Kasumi-1 (cell line): ENCODE data around the gene EEFSEC.

Source experiments
- DNase-seq, 2 experiments: peaks; one replicate each; lab custom pipeline; 2025; lab: John Stamatoyannopoulos, UW

The EEFSEC gene

DNA sequence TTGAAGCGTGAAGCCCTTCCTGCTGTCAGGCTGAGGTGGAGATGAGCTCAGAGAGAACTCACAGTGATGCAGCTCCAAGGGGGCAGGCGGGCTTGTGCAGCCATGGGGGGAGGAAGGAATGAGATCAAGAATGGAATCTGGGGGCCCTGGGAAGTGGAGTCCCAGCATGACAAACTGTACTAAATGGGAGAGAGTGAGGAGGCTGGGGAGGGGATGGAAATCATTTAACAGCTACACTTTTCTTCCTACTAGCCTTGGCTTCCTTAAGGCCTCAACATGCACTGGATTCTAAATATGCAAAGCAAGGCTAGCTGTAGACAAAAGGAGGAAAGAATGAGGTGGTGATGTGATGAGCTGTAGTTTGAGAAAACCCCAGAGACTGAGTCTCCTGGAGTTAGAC is 133.9 kb downstream of the EEFSEC start:
- DNase-seq: no peak

DNA sequence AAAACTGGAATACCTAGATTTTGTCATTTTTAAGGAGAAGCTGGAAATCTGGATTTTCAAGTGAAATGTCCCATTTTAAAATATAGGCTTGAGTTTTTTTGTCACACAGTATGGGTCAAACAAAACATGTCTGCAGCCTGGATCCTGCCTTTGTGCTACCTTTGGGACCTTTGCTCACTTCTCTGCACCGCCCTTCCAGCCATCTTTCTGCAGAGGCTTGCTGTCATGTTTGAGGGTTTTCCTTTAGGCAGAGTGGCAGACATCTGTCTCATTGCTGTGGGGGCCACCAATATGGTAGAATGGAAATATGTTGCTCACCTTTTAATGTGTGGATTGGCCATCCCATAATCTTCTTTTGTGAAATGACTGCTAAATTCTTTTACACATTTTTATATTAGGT is 136.3 kb downstream of the EEFSEC start:
- no peak for DNase-seq

DNA sequence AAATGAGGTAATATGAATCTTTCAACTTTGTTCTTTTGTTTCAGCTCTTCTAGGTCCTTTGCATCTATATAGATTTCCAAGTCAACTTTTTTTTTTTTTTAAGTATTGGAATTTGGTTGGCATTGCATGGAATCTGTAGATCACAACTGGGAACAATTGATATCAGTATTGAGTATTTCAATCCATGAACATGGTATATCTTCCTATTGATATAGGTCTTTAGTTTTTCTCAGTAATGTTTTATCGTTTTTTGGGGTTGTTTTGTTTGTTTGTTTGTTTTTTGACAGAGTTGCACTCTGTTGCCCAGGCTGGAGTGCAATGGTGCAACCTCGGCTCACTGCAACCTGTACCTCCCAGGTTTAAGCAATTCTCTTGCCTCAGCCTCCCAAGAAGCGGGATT is 137.2 kb downstream of the EEFSEC start:
- DNase-seq: no peak

DNA sequence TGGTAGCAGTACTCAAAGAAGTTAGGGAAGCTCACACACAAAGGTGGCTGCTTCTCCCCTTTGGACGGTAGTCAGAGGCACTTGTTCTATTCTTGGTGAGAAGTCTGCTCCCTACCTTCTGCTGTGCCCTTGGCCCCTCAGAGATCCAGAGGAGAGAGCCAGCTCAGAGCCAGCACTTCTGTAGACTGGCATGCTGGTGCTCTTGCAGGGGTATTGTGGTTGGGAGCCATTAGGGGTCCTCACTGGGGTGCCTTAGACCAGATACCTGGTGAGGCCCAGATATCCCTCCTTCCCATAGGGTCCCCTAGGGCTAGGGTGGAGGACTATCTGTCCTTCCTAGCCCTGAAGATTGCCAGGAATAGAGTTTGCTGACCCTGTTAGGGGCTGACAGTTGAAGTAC is 140.6 kb downstream of the EEFSEC start:
- DNase-seq: no peak

DNA sequence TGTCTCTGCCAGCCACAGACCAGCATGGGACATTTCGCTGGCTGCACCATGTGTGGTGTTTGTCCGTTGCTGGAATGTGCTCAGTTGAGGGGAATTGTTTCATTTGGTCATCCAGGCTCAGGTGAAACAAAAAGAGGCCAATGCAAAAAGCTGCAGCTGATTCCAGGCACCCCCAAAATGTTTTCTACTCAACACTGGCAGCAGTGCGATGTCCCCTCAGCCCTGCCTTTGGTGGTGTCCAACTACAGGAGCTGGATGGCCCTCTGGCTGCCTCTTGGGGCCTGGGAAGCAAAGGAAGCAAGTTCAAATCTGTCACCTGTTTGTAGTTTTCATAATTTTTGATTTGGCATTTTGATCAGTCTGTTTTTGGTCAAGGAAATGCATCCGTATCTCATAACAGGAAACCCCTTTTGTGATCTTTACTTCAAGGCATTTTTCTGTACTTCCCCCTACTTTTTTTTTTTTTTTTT is 141.8 kb downstream of the EEFSEC start:
- no peak for DNase-seq

DNA sequence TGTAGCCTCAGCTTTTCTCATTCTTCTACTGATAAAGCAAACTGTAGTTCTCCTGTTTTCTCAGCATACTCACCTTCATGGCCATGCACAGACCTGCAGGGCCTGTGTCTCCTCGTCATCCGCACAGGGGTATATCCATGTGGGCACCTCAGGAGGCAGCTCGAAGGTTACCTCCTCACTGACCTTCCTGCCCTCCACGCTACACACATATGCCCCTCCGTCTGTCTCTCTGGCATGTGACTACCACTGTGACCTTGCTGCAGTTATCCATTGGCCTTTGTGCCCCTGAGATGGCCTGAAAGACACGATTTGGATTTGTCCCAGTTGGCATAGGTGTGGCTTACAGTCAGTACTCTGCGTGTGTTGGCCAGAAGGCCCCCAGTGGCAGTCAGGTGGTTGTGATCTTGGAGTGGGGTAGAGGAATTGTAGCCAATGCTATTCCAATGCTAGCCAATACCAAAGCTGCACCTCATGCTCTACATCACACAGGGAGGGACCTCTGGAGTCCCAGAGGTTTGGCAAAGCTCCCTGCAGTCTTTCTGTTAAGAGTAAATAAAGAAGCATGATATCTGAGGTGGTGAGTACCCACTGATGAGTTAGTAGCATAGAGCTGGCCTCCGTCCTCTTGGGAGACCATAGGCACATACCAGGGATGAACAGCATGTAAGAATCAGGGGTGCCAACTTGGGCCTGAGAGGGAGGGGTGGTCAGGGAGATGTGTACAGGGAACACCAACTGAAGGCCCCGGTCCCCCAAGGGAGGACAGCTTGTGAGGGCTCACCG is 143.4 kb downstream of the EEFSEC start:
- no peak for DNase-seq

DNA sequence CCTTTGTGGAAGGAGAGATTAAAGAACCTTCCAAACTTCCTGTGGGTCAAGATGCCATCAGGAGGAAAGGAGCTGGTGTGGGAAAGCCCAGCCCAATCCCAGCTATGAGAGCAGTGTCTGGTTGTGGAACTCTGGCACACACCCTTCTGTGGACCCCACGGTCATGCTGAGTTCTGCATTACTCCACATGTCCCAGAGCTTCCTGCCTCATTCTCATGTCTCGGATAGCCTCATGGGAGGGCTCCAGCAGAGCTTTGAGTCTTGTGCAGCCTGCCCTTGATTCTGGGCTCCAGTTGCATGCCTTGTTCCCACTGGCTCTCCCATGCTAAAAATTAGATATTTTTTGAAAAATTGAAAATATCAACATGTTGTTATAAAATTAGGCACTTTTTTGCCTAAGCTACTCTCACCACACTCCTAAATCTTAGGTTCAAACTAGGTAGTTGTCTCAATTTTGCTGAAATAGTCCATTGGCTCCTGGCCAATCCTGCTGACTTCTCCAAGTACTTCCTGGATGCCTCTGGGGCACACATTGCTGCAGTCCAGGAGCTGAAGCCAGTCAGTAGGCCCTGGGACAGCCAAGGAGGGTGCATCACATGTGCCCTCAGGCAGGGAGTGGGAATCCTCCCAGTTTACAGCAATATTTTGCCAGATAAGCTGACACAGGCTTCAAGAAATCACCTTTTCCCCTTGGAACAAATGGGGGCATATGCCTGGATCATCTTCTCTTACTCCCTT is 144.3 kb downstream of the EEFSEC start:
- no peak for DNase-seq

DNA sequence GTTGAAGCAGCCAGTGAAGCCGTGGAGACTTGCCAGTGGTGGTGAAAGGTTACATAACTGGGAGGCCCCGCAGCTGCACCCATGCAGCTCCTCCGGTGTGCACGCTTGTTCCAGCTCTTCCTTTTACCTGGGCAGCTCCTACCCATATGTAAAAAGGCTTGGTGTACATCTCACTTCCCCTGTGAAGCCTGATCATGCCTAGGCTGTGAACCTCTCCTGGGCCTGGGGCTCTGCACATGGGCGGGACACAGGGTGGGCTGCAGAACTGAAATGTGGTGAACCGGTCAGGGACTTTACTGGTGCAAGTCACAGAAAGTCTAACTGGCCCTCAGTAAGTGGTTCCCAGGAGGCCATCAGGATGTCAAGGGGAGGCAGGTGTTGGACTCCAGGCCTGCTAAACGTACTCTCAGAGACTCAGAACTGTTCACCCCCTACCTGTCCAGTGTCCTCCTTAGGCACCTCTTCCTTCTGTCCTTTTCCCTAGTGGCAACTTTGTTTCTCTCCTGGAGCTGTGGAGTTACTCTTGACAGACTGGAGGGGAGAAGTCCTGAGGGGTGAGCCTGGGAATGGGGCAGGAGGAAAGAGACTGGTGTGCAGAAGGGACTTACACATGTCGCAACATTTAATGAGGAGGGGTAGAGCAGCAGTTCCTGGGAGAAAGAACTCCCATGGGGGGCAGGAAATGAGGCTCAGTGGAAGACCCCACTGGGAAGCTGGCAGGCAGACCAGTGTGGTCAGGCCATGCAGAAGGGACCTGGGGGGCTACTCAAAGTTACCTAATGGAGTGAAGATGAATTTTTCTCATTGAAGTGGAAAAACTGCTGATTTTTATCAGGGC is 148.1 kb downstream of the EEFSEC start:
- no peak for DNase-seq

DNA sequence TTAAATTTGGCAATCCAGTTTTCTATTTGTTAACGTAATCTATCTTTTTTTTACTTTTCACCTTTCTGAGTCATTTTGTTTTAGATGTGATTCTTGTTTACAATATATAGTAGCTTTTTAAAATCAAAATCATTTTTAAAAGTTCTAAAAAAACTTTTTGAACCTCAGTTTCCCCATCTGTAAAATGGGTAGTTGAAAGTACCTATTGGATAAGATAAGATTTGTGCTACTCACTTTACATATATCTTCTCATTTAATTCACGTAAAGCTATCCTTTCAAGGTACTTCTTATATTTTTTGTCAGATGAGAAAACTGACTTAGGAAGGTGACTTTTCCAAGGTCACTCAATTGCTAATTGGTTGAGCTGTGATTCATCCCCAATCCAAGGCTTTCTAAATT is 153.2 kb downstream of the EEFSEC start:
- no peak for DNase-seq

DNA sequence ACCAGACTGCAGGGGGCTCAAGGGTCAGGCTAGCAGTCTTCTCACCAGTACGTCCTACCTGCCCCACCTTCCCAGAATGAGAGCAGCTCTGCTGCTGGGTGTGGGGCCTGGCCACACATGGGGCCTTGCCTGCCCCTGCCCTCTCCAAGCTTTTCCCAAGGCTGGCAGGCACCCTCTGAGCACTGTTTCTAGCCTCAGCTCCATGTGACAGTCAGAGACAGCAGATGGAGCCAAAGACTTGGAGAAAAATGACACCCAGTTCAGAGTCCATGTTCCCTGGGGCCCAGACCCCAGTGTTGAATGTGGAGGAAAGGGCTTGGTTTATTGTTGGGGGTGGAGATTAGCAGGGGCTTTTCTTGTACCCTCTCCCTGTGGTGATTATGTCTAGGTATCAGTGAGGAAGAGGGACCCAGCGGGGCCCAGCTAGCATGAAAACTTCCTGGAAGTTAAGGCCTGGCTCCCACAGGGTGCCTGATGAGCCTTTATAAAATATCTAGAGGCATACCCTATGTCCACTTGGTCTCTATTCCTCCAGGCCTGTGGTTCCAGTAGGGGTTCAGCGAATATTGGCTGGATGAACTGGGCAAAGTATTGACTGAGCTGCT is 153.8 kb downstream of the EEFSEC start:
- no peak for DNase-seq

DNA sequence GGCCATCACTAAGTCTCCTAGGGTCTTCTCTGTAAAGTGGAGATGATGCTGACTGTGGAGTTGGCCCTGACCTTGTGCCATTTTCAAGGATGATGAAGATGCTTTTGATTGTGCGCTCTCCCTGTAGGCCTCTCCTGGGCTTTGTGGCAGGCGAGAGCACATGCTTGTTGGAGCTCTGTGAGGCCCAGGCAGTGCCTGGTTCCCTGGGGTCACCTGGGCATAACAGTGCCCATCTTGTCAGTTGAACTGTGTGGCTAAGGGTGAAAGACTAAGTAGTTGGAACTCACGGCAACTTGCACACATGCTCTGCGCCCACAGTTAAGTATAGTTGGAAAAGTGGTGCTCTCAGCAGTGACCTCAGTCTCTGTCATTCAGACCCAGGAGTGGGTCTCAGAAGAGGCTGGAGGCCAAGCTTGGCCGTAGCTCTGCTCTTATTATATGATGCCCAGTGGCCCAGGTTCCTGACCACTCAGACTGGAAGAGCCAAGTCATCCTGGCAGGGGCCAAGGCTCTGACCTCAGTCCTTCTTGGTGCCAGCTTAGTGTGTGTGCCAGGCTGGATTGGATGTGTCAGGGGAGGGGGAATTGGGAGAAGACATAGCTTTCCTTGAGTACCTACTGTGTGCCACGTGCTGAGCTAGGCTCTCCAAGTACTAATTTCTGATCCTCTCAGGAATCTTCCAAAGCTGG is 154.6 kb downstream of the EEFSEC start:
- DNase-seq: no peak

DNA sequence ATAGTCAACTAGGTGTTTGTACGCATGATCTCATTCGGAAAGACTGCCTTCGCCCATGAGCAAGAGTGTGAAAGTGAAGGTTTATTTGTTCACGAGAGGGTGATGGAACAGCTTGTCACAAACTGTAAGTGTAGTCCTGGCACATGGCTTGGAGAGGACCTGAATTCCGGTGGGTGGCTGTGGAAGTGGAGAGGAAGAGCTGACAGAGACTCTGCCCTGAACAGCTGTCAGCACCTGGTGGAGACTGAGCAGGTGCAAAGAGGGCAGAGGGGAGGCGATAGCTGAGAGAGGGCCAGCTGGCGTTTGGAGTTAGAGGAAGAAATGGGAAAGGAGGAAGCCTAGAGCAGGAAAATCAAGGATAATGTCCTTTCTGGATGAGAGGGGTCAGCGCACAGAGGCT is 155.7 kb downstream of the EEFSEC start:
- no peak for DNase-seq

DNA sequence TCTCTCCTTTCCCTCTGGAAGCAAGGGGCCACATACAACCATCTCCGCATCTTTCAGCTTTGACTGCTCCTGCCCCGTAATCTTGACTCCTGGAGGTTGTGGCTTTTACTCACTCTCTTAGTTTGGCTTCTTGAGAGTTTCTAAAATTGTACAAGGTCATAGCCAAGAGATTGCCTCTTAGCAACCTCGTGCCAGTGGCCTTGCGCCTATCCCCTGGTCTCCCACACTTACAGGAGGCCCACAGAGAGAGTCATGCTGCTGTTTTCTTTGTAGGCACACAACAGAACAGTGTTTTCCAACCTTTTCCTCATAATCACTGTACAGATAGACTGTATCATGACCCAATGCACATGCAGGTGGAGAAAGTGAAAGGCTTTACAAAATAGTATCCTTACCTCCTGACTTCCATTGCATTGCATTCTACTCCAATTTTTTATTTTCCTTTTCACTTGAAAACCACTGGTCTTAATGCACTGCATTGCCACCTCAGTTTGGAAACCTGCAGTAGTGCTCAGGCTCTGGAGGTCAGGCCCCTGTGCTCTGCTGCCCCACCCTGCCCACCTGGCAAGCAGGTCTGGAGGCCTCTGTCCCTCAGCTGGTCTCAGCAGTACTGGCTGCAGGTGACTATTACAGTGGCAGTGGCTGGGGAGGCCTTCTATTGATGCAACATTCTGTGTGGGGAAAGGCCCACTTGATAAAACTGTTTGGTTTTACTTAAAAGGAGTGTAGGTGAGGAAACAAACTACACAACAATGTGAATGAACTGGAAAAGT is 157.2 kb downstream of the EEFSEC start:
- DNase-seq: no peak

DNA sequence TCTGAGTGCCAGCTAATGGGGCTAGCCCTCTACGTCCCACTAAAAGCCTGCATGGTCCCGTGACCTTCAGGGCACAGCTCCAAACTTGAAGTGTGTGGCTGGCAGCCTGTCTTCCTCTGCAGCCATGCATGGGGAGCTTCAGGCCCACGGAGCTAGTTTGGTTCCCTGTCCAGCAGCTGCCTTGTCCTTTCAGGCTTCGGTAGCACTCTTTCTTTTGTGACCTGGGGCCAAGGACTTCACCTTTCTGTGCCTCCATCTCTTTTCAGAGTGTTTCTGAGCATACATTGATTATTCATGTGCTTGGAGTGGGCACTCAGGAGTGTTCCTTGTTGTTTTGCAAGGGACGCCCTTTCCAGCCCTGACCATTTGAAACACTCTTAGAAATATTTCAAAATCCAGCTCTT is 158.2 kb downstream of the EEFSEC start:
- DNase-seq: no peak

DNA sequence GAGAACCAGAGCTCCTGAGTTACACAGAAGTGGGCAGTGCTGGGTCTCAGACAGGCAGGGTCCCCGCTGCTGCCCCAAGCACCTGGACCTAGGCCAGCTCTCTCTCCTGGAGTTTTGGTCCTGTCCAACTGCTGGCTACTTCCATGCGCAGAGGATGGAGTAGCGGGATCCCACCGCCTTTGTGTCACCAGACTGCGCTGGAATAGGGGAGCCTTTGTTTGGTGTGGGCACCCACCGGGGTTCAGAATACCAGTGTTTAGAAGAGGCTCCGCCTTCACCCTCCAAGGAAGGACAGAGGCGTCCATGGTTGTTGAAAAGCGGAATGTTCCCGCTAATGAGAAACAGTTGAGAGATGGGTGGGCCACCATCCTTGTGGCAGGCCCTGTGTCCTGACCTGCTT is 159.0 kb downstream of the EEFSEC start:
- DNase-seq: no peak

DNA sequence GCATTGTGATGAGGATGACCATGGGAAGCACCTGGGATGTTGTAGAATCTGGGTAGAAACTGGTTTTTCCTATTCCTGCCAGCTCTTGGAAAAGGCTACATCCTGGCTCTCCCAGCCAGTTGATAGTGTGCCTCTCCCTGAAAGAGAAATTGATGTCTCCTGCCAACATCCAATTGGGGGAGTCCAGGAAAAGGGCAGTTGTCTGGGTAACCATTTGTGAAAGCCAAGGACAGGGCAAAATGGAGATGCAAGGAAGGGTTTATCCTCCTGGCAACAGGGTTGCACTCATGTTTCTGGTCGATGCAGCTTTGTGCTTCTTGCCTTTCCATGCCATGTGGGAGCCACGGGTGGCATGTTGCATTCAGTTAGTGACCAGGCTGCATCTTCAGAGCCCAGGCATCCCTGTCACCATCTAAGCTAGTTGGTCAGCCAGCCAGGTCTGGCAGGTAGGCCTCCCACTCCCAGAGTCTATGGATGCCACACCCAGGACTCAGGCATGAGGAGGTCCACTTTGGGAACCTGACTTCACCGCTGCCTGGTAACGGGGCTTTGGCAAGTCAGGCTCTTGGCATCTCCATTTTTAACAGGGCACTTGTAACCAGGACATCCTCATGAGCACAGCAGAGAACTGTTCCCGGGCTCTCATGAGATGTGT is 159.9 kb downstream of the EEFSEC start:
- DNase-seq: no peak

DNA sequence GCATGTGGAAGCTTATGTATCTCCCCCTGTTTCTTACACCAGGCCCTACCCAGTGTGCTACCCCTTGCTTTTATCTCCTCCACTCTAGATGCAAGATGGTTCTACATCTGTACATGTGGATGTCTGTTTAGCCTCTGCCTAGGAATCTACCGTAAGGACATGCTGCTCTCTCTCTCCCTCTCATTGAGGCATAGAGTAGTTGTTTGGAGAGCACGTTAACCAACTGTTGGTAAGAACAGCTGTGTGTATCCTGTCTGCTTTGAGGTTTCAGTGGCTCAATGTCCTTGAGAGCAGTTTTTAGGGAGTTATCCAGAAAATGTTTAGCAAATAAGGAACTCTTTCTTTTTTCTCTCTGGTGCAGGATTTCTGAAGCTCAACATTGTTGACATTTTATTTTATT is 160.7 kb downstream of the EEFSEC start:
- no peak for DNase-seq

DNA sequence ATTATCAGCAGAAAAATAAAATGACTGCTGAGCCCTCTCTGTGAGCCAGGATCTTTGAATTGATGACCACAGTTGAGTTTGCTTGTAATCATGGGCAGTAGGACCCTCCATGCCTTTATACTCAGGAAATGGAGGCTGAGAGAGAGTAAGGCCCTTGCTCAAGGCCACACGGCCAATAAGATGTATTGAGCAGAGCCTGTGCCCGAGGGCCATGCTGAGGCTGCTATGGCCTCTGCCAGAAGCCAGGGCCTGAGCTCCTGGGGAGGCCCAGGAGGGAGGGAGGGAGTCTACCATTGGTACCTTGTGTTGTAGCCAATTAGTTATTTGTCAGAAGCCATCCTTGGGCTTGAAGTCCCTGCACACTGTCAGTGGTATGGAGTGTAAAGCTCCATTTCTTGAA is 162.0 kb downstream of the EEFSEC start:
- DNase-seq: no peak

DNA sequence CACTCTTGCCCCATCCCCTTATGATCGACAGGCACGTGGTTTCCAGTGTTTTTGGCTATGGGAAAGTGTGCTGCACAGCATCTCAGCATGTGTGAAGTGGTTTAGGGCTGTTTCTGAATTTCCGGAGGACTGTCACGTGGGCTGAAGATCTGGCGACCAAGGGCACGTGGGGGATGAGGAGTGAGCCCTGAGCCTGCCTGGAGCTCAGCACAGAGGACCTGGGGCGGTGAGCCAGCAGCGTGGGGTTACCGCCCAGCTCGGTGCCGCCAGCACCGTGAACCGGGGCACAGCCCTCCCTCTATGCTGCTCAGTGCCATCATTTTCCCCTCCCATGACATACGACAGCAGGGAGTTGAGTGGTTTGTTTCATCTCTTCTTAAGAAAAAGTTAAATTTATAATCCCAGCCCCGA is 163.2 kb downstream of the EEFSEC start:
- DNase-seq: peak in 1 of 2 experiments; percentile 14

DNA sequence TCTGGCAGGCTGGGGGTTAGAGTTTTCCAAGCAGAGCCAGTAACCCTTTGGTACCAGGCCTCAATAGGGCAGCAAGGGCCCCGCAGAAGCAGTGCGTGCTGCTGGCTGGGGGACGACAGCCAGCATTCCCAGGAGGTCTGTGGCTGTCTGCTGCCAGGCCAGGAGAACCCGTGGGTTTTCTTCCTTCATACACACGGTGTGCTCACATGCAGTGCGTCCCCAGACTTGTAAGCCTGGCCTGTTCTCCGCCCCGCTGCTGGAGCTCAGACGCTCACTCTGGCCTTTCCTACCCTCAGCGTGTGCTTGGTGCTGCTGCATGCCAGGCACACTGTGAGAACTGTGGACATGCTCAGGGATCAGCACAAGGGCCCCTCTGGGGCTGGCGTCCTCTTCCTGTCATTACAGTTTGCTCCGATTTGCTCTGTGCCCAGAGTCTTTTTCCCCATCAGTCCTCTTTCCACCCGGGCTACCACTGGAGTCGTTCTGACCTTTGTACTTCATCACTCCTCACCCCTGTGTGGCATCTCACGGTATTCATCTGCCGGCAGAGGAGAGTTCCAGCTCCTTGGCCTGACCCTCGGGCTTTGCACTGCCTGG is 163.9 kb downstream of the EEFSEC start:
- DNase-seq: no peak
